Neural progenitor cell (in vitro differentiated cells): ENCODE measurements around the gene IWS1. TPM values are rescaled to one million over a fixed set of nuclear protein-coding genes. Genes with fewer than 3 reads are reported as not detected.
A peak's percentile ranks its signal among the peaks of the same experiment; 100 is the strongest.
"Not testable (repeated sequence)": the region's sequence is repeated elsewhere in the genome, so short reads cannot be mapped to it uniquely, and the experiment has no call there.

ENCODE experiments used
- DNase-seq: peaks from one replicate; pipeline ENCODE4 v3.0.0-alpha.2; 2016; ENCODE audit warnings: low spot score
- H2AFZ ChIP-seq: fragments of 200-600 bp; sonication (generic); replicated peaks from 2 replicates; pipeline ENCODE4 v1.6.1; 2016; ENCODE audit warnings: antibody characterized with exemption
- H3F3A ChIP-seq: fragments of 200-600 bp; sonication (generic); 2 replicates; pipeline ENCODE4 v1.6.1; 2016; ENCODE audit warnings: antibody characterized with exemption, low read depth
- H3K27ac ChIP-seq: fragments of 200-600 bp; sonication (generic); 2 replicates; pipeline ENCODE4 v1.5.1; 2016; ENCODE audit warnings: mild to moderate bottlenecking
- H3K27me3 ChIP-seq: fragments of 200-600 bp; sonication (generic); 2 replicates; pipeline ENCODE4 v1.6.1; 2016; ENCODE audit warnings: mild to moderate bottlenecking, moderate library complexity
- H3K36me3 ChIP-seq: fragments of 200-600 bp; sonication (generic); 2 replicates; pipeline ENCODE4 v1.5.1; 2016
- H3K4me1 ChIP-seq: fragments of 200-600 bp; sonication (generic); 2 replicates; pipeline ENCODE4 v1.6.1; 2016; ENCODE audit warnings: mixed run types
- H3K4me2 ChIP-seq: fragments of 200-600 bp; sonication (generic); 2 replicates; pipeline ENCODE4 v1.6.1; 2016
- H3K4me3 ChIP-seq: fragments of 200-600 bp; sonication (generic); 2 replicates; pipeline ENCODE4 v1.5.1; 2016
- H3K79me2 ChIP-seq: fragments of 200-600 bp; sonication (generic); 2 replicates; pipeline ENCODE4 v1.6.1; 2016; ENCODE audit warnings: low read depth
- H3K9ac ChIP-seq: fragments of 200-600 bp; sonication (generic); 2 replicates; pipeline ENCODE4 v1.6.1; 2016
- H3K9me3 ChIP-seq: fragments of 200-600 bp; sonication (generic); 2 replicates; pipeline ENCODE4 v1.5.1; 2016; ENCODE audit warnings: low read depth
- H4K20me1 ChIP-seq: fragments of 200-600 bp; sonication (generic); 2 replicates; pipeline ENCODE4 v1.6.1; 2016; ENCODE audit warnings: low read depth
- H3K27ac Mint-ChIP-seq: 3 replicates; pipeline ENCODE4 v1.8.0; 2021; ENCODE audit warnings: mixed read lengths
- H3K27me3 Mint-ChIP-seq: 2 replicates; pipeline ENCODE4 v1.8.0; 2022; ENCODE audit warnings: low read depth, mild to moderate bottlenecking, inconsistent platforms, moderate library complexity, mixed read lengths; ENCODE audit not compliant: insufficient read depth
- H3K36me3 Mint-ChIP-seq: 3 replicates; pipeline ENCODE4 v1.8.0; 2021; ENCODE audit warnings: mixed read lengths
- H3K4me1 Mint-ChIP-seq: 3 replicates; pipeline ENCODE4 v1.8.0; 2021; ENCODE audit warnings: mixed read lengths
- H3K4me3 Mint-ChIP-seq: 3 replicates; pipeline ENCODE4 v1.8.0; 2021; ENCODE audit warnings: mild to moderate bottlenecking, moderate library complexity, mixed read lengths
- H3K9me3 Mint-ChIP-seq: 3 replicates; pipeline ENCODE4 v1.8.0; 2020; ENCODE audit warnings: mixed read lengths
- EZH2 ChIP-seq: fragments of 200-600 bp; sonication (generic); IDR thresholded peaks from 2 replicates; pipeline ENCODE4 v1.6.1; 2017; ENCODE audit warnings: antibody characterized with exemption, mild to moderate bottlenecking, moderate library complexity
- EZH2phosphoT487 ChIP-seq: fragments of 200-600 bp; sonication (generic); IDR thresholded peaks from 2 replicates; pipeline ENCODE4 v1.6.1; 2017; ENCODE audit warnings: antibody characterized with exemption
- total RNA-seq: library from RNA; depleted of rRNA; stranded (reverse); fragments of >200 nt; gene quantifications from 2 replicates; pipeline ENCODE4 v1.2.3, GENCODE V29; 2015; ENCODE audit warnings: low replicate concordance
- TF ChIP-seq, protein P1 (sequence below): fragments of 200-600 bp; sonication (generic); IDR thresholded peaks from 2 replicates; pipeline ENCODE4 v1.5.1; 2017; ENCODE audit warnings: antibody characterized with exemption, mild to moderate bottlenecking

The IWS1 gene
- total RNA-seq, 1 donor from 2014 or later = 115 TPM

DNA sequence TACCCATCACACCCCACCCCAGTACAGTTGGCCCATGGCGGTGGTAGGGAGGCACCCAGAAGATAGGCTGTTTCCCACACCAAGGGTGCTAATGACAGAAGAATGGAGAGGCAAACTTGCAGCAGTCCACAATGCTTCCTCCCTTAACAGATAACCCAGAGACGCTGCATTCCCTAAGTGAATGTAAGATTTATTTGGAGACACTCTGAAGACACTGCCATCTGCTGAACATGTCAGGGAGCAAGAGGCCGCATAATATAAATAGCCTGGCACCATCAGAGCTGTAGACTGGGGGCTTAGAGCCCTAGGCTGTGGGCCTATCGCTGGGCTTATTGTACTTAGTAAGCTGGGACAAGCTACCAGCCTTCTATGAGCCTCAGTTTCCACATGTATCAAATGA lies 2.2 kb upstream of the IWS1 start:
- peaks cover 27% of the 10 kb centered on the region for H3K79me2 ChIP-seq
- H3K27me3 ChIP-seq = peaks cover 6% of the 10 kb centered on the region
- peak; percentile 24 for DNase-seq
- H3F3A ChIP-seq = peaks cover 24% of the 10 kb centered on the region
- H3K9me3 ChIP-seq = no peaks in the 10 kb centered on the region
- H4K20me1 ChIP-seq = peaks cover 18% of the 10 kb centered on the region
- Mint-ChIP-seq H3K4me1 (peaks cover 22% of the 10 kb centered on the region), H3K27ac (peak overlapping the region; percentile 20), H3K9me3 (peaks cover 2% of the 10 kb centered on the region), H3K27me3 (peaks cover 3% of the 10 kb centered on the region), H3K4me3 (no peak overlapping the region), H3K36me3 (peaks cover 4% of the 10 kb centered on the region)
- no peak for TF ChIP-seq EZH2phosphoT487
- TF ChIP-seq, protein P1, sequence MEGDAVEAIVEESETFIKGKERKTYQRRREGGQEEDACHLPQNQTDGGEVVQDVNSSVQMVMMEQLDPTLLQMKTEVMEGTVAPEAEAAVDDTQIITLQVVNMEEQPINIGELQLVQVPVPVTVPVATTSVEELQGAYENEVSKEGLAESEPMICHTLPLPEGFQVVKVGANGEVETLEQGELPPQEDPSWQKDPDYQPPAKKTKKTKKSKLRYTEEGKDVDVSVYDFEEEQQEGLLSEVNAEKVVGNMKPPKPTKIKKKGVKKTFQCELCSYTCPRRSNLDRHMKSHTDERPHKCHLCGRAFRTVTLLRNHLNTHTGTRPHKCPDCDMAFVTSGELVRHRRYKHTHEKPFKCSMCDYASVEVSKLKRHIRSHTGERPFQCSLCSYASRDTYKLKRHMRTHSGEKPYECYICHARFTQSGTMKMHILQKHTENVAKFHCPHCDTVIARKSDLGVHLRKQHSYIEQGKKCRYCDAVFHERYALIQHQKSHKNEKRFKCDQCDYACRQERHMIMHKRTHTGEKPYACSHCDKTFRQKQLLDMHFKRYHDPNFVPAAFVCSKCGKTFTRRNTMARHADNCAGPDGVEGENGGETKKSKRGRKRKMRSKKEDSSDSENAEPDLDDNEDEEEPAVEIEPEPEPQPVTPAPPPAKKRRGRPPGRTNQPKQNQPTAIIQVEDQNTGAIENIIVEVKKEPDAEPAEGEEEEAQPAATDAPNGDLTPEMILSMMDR = peak; percentile 22
- H3K4me3 ChIP-seq = no peak overlapping the region
- H3K27ac ChIP-seq = peak overlapping the region; percentile 92
- H3K4me1 ChIP-seq = peaks cover 18% of the 10 kb centered on the region
- H2AFZ ChIP-seq = no peak overlapping the region
- H3K4me2 ChIP-seq = peak overlapping the region; percentile 92
- no peak overlapping the region for H3K9ac ChIP-seq
- H3K36me3 ChIP-seq = no peaks in the 10 kb centered on the region

DNA sequence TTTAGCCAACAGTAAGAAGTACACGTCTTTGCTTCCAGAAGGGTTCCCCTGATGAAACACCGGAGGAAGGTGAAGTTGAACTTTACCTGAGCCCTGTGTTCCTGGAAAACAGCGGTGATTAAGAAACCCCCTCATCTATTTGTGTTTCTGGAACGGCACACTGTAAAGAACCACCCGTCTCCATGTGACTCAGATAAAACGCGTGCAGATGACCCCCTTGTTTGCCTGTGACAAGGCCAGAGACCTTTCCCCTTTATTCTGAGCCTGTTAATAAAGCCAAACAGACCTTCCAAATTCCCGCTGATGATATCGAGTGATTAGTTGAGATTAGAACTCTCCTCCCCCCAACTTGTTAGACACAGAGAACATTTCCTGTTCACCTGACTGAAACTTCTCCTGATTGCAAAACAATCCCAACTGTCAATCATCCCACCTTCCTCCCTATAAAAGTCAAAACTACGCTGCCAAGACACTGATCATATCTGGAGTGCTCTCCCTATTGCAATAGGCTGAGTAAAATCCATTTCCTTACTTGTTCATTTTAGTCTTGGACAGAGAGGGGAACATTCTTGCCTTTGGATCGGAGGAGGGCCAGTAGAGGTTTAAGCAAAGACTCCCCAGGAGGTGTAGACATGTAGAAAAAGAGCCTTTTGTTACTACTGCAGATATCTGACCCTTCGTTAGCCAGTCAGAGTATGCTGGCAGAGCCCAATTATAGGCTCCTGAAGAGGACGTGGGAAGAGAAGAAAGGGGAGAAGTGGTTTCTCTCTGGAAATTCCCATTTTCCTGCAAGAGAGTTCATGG lies 914 bp upstream of the IWS1 start:
- H4K20me1 ChIP-seq = peaks cover 31% of the 10 kb centered on the region
- peaks cover 18% of the 10 kb centered on the region for H3K4me1 ChIP-seq
- H3K27me3 ChIP-seq = no peaks in the 10 kb centered on the region
- peaks cover 24% of the 10 kb centered on the region for H3F3A ChIP-seq
- peaks cover 11% of the 10 kb centered on the region for H3K36me3 ChIP-seq
- peaks cover 39% of the 10 kb centered on the region for H3K79me2 ChIP-seq
- peak overlapping the region; percentile 92 for H3K4me2 ChIP-seq
- peaks cover 3% of the 10 kb centered on the region for H3K27me3 Mint-ChIP-seq
- peak; percentile 58 for DNase-seq
- peak overlapping the region; percentile 92 for H3K27ac ChIP-seq
- H3K36me3 Mint-ChIP-seq = peaks cover 4% of the 10 kb centered on the region
- H3K27ac Mint-ChIP-seq = peak overlapping the region; percentile 99
- peak overlapping the region; percentile 94 for H3K4me3 Mint-ChIP-seq
- H2AFZ ChIP-seq = peak overlapping the region; percentile 83
- TF ChIP-seq, protein P1 = no peak
- TF ChIP-seq EZH2phosphoT487 (no peak), EZH2 (no peak)
- no peaks in the 10 kb centered on the region for H3K9me3 ChIP-seq
- peak overlapping the region; percentile 88 for H3K4me3 ChIP-seq
- H3K9me3 Mint-ChIP-seq = peaks cover 2% of the 10 kb centered on the region
- peaks cover 23% of the 10 kb centered on the region for H3K4me1 Mint-ChIP-seq
- H3K9ac ChIP-seq = no peak overlapping the region

DNA sequence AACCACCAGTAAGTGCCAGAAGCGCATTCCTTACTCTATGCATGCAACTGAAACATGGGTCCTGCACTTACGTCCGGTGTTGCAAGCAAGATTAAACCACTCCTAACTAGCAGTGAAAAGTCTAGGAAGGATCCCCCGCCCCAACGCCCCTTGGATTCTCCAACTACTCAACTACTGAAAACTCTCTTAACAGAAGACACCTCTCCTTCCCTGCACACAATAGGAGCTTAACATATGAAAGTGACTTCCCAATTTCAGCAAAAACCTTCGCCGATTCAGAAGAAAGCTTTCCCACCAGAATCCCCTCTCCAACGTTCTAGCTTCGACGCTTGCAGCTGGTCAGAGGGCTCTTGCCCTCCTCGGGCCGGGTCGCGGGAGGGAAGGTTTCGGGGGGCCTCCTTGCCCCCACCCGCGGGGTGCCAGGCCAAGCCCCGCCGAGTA lies 578 bp downstream of the IWS1 start:
- peaks cover 16% of the 10 kb centered on the region for H3K36me3 ChIP-seq
- H3K4me2 ChIP-seq = peak overlapping the region; percentile 92
- H3K4me3 ChIP-seq = peak overlapping the region; percentile 88
- peak overlapping the region; percentile 87 for H3K9ac ChIP-seq
- TF ChIP-seq EZH2phosphoT487 (no peak), EZH2 (no peak)
- H3K9me3 ChIP-seq = no peaks in the 10 kb centered on the region
- H3K36me3 Mint-ChIP-seq = peaks cover 4% of the 10 kb centered on the region
- peak overlapping the region; percentile 83 for H2AFZ ChIP-seq
- H3K27ac ChIP-seq = peak overlapping the region; percentile 92
- peaks cover 24% of the 10 kb centered on the region for H3F3A ChIP-seq
- H3K4me3 Mint-ChIP-seq = peak overlapping the region; percentile 94
- peaks cover 18% of the 10 kb centered on the region for H3K4me1 ChIP-seq
- H3K27me3 Mint-ChIP-seq = peaks cover 3% of the 10 kb centered on the region
- peaks cover 54% of the 10 kb centered on the region for H3K79me2 ChIP-seq
- DNase-seq = peak; percentile 42
- H3K4me1 Mint-ChIP-seq = peaks cover 23% of the 10 kb centered on the region
- H3K27ac Mint-ChIP-seq = peak overlapping the region; percentile 86
- H3K9me3 Mint-ChIP-seq = peaks cover 2% of the 10 kb centered on the region
- H3K27me3 ChIP-seq = no peaks in the 10 kb centered on the region
- peaks cover 42% of the 10 kb centered on the region for H4K20me1 ChIP-seq

DNA sequence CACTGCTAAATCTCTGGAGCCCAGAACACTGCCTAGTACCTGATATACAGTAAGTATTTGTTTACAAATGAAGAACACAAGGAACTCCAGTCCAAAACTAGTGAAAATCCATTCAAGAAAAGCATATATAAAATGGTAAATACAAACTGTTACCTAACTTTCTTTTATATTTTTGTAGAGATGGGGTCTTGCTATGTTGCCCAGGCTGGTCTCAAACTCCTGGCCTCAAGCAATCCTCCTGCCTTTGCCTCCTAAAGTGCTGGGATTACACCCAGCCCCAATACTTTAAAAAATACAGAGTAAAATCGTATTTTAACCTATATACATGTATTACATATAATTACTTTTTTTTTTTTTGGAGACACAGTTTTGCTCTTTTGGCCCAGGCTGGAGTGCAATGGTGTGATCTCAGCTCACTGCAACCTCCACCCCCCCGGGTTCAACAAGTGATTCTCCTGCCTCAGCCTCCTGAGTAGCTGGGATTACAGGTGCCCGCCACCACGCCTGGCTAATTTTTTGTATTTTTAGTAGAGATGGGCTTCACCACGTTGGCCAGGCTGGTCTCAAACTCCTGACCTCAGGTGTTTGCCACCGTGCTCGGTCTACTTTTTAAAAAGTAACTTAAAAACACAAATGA lies 2.0 kb downstream of the IWS1 start:
- not testable (repeated sequence) for H3K27ac Mint-ChIP-seq, H3K9ac ChIP-seq, H3K27ac ChIP-seq, H3K27me3 ChIP-seq, H3K36me3 Mint-ChIP-seq, H3K9me3 ChIP-seq, H3K9me3 Mint-ChIP-seq, H2AFZ ChIP-seq, DNase-seq, H3K27me3 Mint-ChIP-seq, H3K4me3 ChIP-seq
- Mint-ChIP-seq H3K4me1 (peaks cover 23% of the 10 kb centered on the region), H3K4me3 (peak overlapping the region; percentile 72)
- H4K20me1 ChIP-seq = peaks cover 54% of the 10 kb centered on the region
- peaks cover 18% of the 10 kb centered on the region for H3K4me1 ChIP-seq
- peaks cover 68% of the 10 kb centered on the region for H3K79me2 ChIP-seq
- H3F3A ChIP-seq = peaks cover 24% of the 10 kb centered on the region
- peak overlapping the region; percentile 92 for H3K4me2 ChIP-seq
- H3K36me3 ChIP-seq = peaks cover 16% of the 10 kb centered on the region
